Stomach (tissue), 4 donors: ENCODE measurements around the gene MILR1.

ENCODE experiments used
- POLR2A ChIP-seq, 4 donors: fragments of 450-650 bp; IDR thresholded peaks; one replicate each; pipeline ENCODE4 v1.6.1; 2016; ENCODE audit warnings: antibody characterized with exemption in 4 of 4, control low read depth in 2 of 4, mild to moderate bottlenecking in 1 of 4, moderate library complexity in 1 of 4
- POLR2AphosphoS5 ChIP-seq, 3 donors: sonication (generic); formaldehyde crosslinking; IDR thresholded peaks; one replicate each; pipeline ENCODE4 v1.6.1; 2016; ENCODE audit warnings: antibody characterized with exemption in 3 of 3
- TF ChIP-seq, protein P1 (sequence below), 7 experiments: fragments of 450-650 bp in 4 of 7; fragments of 200-600 bp in 3 of 7; sonication (generic) in 3 of 7; IDR thresholded peaks; one replicate each; pipeline ENCODE4 v1.5.1; 2016 to 2019; ENCODE audit warnings: antibody characterized with exemption in 7 of 7, control low read depth in 2 of 7, mild to moderate bottlenecking in 1 of 7

DNA sequence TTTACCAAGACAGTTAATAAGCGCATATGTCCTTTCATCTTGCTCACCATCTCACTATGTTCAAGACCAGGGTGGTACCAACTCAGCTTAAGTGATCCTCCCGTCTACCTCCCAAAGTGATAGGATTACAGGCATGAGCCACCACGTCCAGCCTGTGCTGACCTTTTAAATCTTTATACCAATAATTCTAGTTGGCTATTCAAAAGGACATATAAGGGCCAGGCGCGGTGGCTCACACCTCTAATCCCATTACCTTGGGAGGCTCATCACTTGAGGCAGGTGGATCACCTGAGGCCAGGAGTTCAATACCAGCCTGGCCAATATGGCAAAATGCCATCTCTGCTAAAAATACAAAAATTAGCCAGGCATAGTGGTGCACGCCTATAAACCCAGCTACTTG lies 60.3 kb downstream of the MILR1 start:
- TF ChIP-seq POLR2A (IDR thresholded peaks at IDR 0.05) (no peak), POLR2AphosphoS5 (IDR thresholded peaks at IDR 0.05) (no peak)
- TF ChIP-seq, protein P1, sequence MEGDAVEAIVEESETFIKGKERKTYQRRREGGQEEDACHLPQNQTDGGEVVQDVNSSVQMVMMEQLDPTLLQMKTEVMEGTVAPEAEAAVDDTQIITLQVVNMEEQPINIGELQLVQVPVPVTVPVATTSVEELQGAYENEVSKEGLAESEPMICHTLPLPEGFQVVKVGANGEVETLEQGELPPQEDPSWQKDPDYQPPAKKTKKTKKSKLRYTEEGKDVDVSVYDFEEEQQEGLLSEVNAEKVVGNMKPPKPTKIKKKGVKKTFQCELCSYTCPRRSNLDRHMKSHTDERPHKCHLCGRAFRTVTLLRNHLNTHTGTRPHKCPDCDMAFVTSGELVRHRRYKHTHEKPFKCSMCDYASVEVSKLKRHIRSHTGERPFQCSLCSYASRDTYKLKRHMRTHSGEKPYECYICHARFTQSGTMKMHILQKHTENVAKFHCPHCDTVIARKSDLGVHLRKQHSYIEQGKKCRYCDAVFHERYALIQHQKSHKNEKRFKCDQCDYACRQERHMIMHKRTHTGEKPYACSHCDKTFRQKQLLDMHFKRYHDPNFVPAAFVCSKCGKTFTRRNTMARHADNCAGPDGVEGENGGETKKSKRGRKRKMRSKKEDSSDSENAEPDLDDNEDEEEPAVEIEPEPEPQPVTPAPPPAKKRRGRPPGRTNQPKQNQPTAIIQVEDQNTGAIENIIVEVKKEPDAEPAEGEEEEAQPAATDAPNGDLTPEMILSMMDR (IDR thresholded peaks at IDR 0.05) = no peak
